Tibial nerve (tissue), 4 donors: ENCODE results near the gene CREB3.

Experiments
- CTCF ChIP-seq, 5 experiments: fragments of 200-600 bp in 3 of 5; fragments of 450-650 bp in 2 of 5; sonication (generic) in 3 of 5; IDR thresholded peaks; one replicate each; pipeline ENCODE4 v1.5.1; 2016 to 2019; ENCODE audit warnings: antibody characterized with exemption in 5 of 5, mild to moderate bottlenecking in 3 of 5, moderate library complexity in 2 of 5
- EP300 ChIP-seq, 2 donors: sonication (generic); formaldehyde crosslinking; IDR thresholded peaks; one replicate each; pipeline ENCODE4 v1.6.1; 2017; ENCODE audit warnings: antibody characterized with exemption in 2 of 2, mild to moderate bottlenecking in 1 of 2
- POLR2A ChIP-seq, 2 donors: fragments of 450-650 bp; IDR thresholded peaks; one replicate each; pipeline ENCODE4 v1.6.1; 2017; ENCODE audit warnings: antibody characterized with exemption in 2 of 2, mild to moderate bottlenecking in 2 of 2, moderate library complexity in 2 of 2

GRCh38 chr9:35684921-35685320 is 47.5 kb upstream of the CREB3 start:
- no peak for TF ChIP-seq CTCF (IDR thresholded peaks at IDR 0.05)
- TF ChIP-seq POLR2A (IDR thresholded peaks at IDR 0.05): no peak
- no peak for TF ChIP-seq EP300 (IDR thresholded peaks at IDR 0.05)
